Vagina (tissue), 2 donors: ENCODE results near the gene CHKB.

Experiments used
- CTCF ChIP-seq, 3 experiments: fragments of 450-650 bp in 2 of 3; fragments of 200-600 bp in 1 of 3; sonication (generic) in 1 of 3; IDR thresholded peaks; one replicate each; pipeline ENCODE4 v1.5.1; 2017 to 2019; ENCODE audit warnings: antibody characterized with exemption in 3 of 3, mild to moderate bottlenecking in 2 of 3, moderate library complexity in 2 of 3
- POLR2A ChIP-seq, 2 donors: fragments of 450-650 bp; IDR thresholded peaks; one replicate each; pipeline ENCODE4 v1.6.1; 2017; ENCODE audit warnings: antibody characterized with exemption in 2 of 2, mild to moderate bottlenecking in 2 of 2, moderate library complexity in 2 of 2

- no peak for TF ChIP-seq POLR2A (IDR thresholded peaks at IDR 0.05)
- TF ChIP-seq CTCF (IDR thresholded peaks at IDR 0.05), result no peak
These were observed 30.0 kb upstream of the CHKB start for GRCh38 chr22:50612528-50613221.
